Gastroesophageal sphincter (tissue), 4 donors: Measurements from ENCODE around the gene DCC. TPM values are rescaled to one million over a fixed set of nuclear protein-coding genes. Genes with fewer than 3 reads are reported as not detected.

Experiments
- ATAC-seq: fragments of 150-250 bp; one replicate; pipeline ENCODE4 v1.9.1; 2016; ENCODE audit warnings: mild to moderate bottlenecking, moderate library complexity
- H3K27ac ChIP-seq, 4 donors: fragments of 200-600 bp; sonication (generic) in 3 of 4; 1 replicate in 3 of 4; 2 replicates in 1 of 4; pipeline ENCODE4 v1.5.1; 2016 to 2019
- H3K27me3 ChIP-seq: fragments of 200-600 bp; sonication (generic); one replicate; pipeline ENCODE4 v1.5.1; 2019
- H3K36me3 ChIP-seq, 2 donors: fragments of 200-600 bp; sonication (generic); one replicate each; pipeline ENCODE4 v1.5.1; 2019; ENCODE audit warnings: control low read depth in 1 of 2
- H3K4me1 ChIP-seq, 3 donors: fragments of 200-600 bp; sonication (generic); 1 replicate in 2 of 3; 2 replicates in 1 of 3; pipeline ENCODE4 v1.5.1; 2016 to 2019; ENCODE audit warnings: control low read depth in 2 of 3
- H3K4me3 ChIP-seq, 2 donors: fragments of 200-600 bp; sonication (generic); one replicate each; pipeline ENCODE4 v1.5.1; 2019; ENCODE audit warnings: mild to moderate bottlenecking in 1 of 2, moderate library complexity in 1 of 2
- H3K9me3 ChIP-seq, 3 donors: fragments of 200-600 bp; sonication (generic); one replicate each; pipeline ENCODE4 v1.5.1; 2017 to 2019; ENCODE audit warnings: control low read depth in 2 of 3
- CTCF ChIP-seq, 4 experiments: fragments of 200-600 bp in 2 of 4; fragments of 450-650 bp in 2 of 4; sonication (generic) in 1 of 4; IDR thresholded peaks; one replicate each; pipeline ENCODE4 v1.5.1; 2017 to 2019; ENCODE audit warnings: antibody characterized with exemption in 4 of 4, mild to moderate bottlenecking in 2 of 4, moderate library complexity in 2 of 4
- EP300 ChIP-seq: sonication (generic); formaldehyde crosslinking; IDR thresholded peaks from one replicate; pipeline ENCODE4 v1.6.1; 2017; ENCODE audit warnings: antibody characterized with exemption, mild to moderate bottlenecking
- POLR2A ChIP-seq, 2 donors: fragments of 450-650 bp; IDR thresholded peaks; one replicate each; pipeline ENCODE4 v1.6.1; 2017; ENCODE audit warnings: antibody characterized with exemption in 2 of 2, mild to moderate bottlenecking in 2 of 2, moderate library complexity in 1 of 2
- POLR2AphosphoS5 ChIP-seq: sonication (generic); formaldehyde crosslinking; IDR thresholded peaks from one replicate; pipeline ENCODE4 v1.6.1; 2017; ENCODE audit warnings: antibody characterized with exemption
- WGBS, 2 donors: methylation state at CpG; one replicate each; pipeline ENCODE4 v1.1.5; 2018; ENCODE audit warnings: low coverage in 1 of 2; 5-methylcytosine and 5-hydroxymethylcytosine counted together
- total RNA-seq, 4 donors: library from RNA; depleted of rRNA; stranded (reverse); fragments of >200 nt; gene quantifications; one replicate each; pipeline ENCODE4 v1.1.0, GENCODE V29; 2016

Gene DCC
- total RNA-seq, 4 donors from 2014 or later, result 0.13 to 0.54 (median 0.47) TPM; not detected in 1

GRCh38 chr18:52451851-52452250 is 111.9 kb downstream of the DCC start:
- H3K36me3 ChIP-seq, result no peaks in the 10 kb centered on the region

GRCh38 chr18:52452427-52452826 is 112.4 kb downstream of the DCC start:
- H3K27me3 ChIP-seq, result no peaks in the 10 kb centered on the region
- TF ChIP-seq EP300, result no peak
- no peak for TF ChIP-seq CTCF (IDR thresholded peaks at IDR 0.05)
- no peak for TF ChIP-seq POLR2AphosphoS5
- TF ChIP-seq POLR2A (IDR thresholded peaks at IDR 0.05), result no peak
- H3K27ac ChIP-seq, result no peak overlapping the region

More at GRCh38 chr18:52451851-52452250, 111.9 kb downstream of the DCC start:
- no peaks in the 10 kb centered on the region for H3K9me3 ChIP-seq
- TF ChIP-seq POLR2A (IDR thresholded peaks at IDR 0.05), result no peak
- TF ChIP-seq CTCF (IDR thresholded peaks at IDR 0.05), result no peak
- no peak for TF ChIP-seq POLR2AphosphoS5
- TF ChIP-seq EP300, result no peak
- ATAC-seq, result no peak
- H3K27ac ChIP-seq, result no peak overlapping the region
- WGBS, 2 donors, result 60 to 64% methylated on average over 1 of the region's 1 CpG
- no peaks in the 10 kb centered on the region for H3K27me3 ChIP-seq
- no peak overlapping the region for H3K4me3 ChIP-seq
- H3K4me1 ChIP-seq, result no peaks in the 10 kb centered on the region

GRCh38 chr18:52459890-52460289 is 119.9 kb downstream of the DCC start:
- 83 to 100% methylated on average over 1 of the region's 1 CpG for WGBS, 2 donors
- Histone ChIP-seq H3K36me3 (no peaks in the 10 kb centered on the region), H3K4me1 (no peaks in the 10 kb centered on the region), H3K9me3 (no peaks in the 10 kb centered on the region), H3K27ac (no peak overlapping the region), H3K4me3 (no peak overlapping the region), H3K27me3 (no peaks in the 10 kb centered on the region)
- no peak for ATAC-seq
- TF ChIP-seq POLR2A (IDR thresholded peaks at IDR 0.05) (no peak), EP300 (no peak), POLR2AphosphoS5 (no peak)

More at GRCh38 chr18:52452427-52452826, 112.4 kb downstream of the DCC start:
- ATAC-seq, result no peak
- Histone ChIP-seq H3K36me3 (no peaks in the 10 kb centered on the region), H3K4me1 (no peaks in the 10 kb centered on the region), H3K9me3 (no peaks in the 10 kb centered on the region), H3K4me3 (no peak overlapping the region)
- 79 to 90% methylated on average over 2 to 4 of the region's 4 CpGs for WGBS, 2 donors

DNA sequence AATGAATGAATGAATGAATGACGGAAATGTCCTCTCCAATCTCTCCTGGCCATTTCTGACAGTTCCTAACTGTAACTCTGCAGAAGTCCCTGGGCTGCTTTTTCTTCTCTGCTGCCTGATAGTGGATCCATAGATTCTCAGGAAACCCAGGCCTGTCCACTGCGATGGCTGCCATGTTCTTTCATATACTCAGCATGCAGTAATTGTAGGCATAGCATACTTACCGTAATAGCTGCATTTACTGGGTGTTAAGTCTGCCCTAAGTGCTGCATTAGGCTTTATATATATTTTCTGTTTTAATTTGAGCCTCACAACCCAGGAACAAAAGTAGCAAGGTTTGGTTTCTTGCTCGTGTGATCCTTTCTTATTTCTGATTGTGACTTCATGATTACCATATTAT is 122.9 kb downstream of the DCC start:
- Histone ChIP-seq H3K4me3 (no peak overlapping the region), H3K36me3 (no peaks in the 10 kb centered on the region), H3K9me3 (no peaks in the 10 kb centered on the region), H3K4me1 (no peaks in the 10 kb centered on the region), H3K27ac (no peak overlapping the region), H3K27me3 (no peaks in the 10 kb centered on the region)
- ATAC-seq, result no peak
- 83 to 89% methylated on average over 4 of the region's 4 CpGs for WGBS, 2 donors
- TF ChIP-seq CTCF (IDR thresholded peaks at IDR 0.05) (no peak), EP300 (no peak), POLR2A (IDR thresholded peaks at IDR 0.05) (no peak)

DNA sequence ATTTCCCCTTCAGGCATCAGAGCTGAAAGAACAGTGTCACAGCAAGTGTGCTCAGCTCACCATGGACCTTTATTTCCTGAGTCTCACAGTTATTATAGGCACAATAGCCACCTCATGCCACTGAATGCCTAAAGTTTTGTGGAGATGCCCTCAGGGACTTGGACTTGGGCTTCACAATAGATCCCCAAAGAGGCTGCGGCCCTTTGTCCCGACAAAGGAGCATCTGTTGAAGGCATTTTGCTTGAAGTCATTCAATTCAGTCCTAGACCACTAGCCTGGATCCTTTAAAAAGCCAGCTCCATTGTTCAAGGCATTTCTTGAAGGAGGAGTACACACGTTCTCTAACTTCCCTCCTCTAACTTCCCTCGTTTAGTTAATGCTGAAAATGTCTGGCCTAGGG is 125.4 kb downstream of the DCC start:
- Histone ChIP-seq H3K36me3 (no peaks in the 10 kb centered on the region), H3K27me3 (peaks cover 3% of the 10 kb centered on the region), H3K4me1 (no peaks in the 10 kb centered on the region), H3K27ac (no peak overlapping the region), H3K4me3 (no peak overlapping the region), H3K9me3 (no peaks in the 10 kb centered on the region)
- 50 to 64% methylated on average over 4 of the region's 4 CpGs for whole genome bisulfite sequencing, 2 donors
- ATAC-seq, result no peak
- TF ChIP-seq EP300 (no peak), POLR2A (IDR thresholded peaks at IDR 0.05) (no peak), CTCF (IDR thresholded peaks at IDR 0.05) (no peak), POLR2AphosphoS5 (no peak)
